HG03139 (cell line): ENCODE data around the gene ANO4.
"Not testable (repeated sequence)": the region's sequence is repeated elsewhere in the genome, so short reads cannot be mapped to it uniquely, and the experiment has no call there.

Experiments used
- ATAC-seq: cut with Tn5 transposase; IDR thresholded peaks from one replicate; pipeline ENCODE4 v1.9.1; 2021; ENCODE audit not compliant: unreplicated experiment

ANO4 gene

DNA sequence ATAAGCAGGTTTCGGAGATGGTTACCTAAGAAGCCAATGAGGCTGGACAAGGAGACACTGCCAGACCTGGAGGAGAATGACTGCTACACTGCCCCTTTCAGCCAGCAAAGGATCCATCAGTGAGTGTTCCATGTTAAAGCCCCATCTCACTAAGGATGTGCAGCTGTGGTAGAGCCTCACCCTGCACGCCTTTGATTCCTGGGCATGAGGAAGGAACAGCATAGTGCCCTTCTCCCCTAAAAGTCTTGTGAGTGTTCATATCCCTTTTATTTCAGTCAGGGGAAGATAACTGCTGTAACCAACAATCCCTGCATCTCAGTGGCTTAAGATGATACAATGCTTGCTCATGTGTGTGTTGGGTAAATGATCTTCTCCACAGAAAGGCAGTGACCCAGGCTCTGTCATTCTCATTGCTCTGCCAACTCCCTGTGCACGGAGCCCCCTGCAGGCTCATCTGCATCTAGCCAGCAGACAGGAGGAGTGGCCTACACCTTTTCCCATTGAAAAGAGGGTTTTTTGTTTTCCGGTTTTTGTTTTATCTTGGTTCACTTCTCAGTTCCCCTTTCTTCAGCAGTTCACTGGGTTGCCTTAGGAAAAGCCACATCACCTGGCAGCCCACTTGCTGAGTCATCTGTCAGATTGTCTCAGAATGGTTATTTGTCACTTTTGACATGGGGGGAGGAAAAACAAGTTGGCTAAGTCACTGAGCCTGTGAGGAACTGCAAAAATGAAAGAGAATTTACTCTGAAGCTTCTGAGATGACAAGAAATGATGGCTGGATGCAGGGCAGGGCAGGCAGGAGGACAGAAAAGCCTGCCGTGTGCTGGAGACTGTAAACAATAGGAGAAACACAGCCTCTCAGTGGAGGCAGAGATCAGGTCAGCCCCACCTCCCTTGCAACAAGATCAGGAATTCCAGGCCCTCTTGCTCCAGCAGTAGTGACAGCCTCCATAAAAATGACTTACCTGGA is 193.3 kb downstream of the ANO4 start:
- ATAC-seq, result peak; percentile 97

DNA sequence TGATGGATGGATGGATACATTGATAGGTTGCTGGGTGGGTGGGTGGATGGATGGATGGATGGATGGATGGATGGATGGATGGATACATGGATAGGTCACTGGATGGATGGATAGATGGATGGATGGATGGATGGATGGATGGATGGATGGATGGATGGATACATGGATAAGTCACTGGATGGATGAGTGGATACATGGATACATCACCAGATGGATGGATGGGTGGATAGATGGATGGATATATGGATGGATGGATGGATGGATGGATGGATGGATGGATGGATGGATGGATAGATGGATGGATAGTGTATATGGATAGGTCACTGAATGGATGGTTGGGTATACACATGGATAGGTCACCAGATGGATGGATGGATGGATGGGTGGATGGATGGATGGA is 194.9 kb downstream of the ANO4 start:
- ATAC-seq, result not testable (repeated sequence)

DNA sequence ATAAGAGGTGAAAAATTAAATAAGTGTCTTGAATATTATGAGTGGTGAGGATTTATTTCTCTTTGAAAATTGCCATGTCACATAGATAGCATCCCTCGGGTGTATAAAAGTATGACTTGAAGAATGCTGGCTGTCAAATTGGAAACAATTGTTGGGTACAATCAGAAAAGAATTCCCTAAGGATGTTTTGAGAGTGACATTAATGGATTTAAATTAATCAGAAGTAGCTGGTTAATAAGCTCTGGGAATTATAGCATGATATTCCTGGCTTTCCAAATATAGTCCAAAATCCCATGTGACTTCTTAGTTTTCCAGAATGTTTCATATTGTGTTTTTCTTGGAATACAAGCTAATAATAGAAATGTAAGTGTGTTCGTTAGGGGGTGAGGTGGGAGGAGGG is 196.5 kb downstream of the ANO4 start:
- no peak for ATAC-seq

DNA sequence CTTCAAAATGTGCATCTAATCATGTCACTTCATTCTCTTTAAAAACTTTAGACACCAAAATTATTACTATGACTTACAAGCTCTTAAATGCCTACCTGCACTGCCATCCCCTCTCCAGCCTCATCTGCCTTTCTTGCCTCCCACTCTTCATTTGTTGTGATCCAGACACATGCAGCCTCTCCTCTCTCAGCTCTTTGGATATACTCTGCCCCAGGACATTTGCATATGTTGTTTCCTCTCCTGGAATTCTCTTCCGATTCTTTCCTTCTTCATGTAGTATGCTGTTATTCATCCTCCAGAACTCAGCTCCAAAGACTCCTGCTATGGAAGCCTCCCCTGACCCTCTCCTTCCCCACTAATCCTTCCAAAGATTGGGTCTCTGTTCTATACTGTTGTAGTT is 197.6 kb downstream of the ANO4 start:
- ATAC-seq, result no peak

DNA sequence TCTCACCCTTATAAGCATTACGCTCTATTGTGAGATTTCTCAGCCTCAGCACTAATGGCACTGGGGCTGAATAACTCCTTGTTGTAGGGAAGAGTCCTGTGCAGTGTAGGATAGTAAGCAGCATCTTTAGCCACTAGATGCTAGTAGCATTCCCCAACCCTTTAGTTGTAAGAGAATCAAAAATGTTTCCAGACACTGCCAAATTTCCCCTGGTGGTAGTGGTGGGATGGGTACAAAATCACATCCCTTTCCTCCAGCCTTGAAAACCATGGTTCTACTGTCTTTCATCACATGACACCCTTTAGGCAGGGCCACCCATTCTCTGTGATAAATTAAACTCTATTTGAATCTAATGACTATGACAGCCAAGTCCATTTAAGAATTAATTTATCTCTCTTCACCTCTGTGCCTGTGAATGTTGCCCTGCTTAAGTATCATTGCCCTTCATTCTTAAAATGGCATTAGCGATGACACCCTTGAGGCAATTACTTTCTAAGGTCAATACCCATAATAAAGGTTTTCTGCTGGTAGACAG is 199.4 kb downstream of the ANO4 start:
- no peak for ATAC-seq

DNA sequence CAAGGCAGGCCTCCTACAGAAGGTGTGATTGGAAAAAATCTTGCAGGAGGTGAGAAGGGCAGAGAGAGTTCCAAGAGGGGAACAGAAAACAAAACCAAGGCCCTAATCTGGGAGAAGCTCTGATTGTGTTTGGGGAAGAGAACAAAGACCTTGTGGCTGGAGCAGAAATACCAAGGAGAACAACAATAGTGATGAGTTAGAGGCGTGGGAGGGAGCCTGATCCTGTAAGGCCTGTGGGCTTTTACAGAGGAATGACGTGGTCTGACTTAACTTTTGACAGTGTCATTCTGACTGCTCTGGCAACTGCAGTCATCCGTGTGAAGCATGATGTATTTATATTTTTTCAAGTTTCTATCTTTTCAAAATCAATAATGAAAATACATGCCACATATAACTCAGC is 200.6 kb downstream of the ANO4 start:
- ATAC-seq, result peak; percentile 41

DNA sequence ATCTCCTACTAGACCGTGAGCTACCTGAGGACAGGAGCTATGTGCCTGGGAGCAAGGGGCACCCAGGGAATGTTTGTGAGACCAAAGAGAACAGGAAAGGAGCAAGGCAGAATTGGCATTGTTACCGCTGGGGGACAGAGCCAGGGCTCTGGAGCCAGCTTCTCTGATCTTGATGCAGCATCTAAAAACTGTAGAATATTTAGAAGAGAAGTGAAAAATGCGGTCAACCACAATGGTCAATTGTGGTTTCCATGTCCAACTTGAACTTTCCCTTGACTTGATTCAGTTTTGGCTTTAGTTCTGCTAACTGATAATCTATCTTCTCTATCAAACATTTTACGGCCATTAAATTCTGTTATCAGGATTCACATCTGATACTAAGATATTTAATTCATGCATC is 201.2 kb downstream of the ANO4 start:
- peak; percentile 65 for ATAC-seq

DNA sequence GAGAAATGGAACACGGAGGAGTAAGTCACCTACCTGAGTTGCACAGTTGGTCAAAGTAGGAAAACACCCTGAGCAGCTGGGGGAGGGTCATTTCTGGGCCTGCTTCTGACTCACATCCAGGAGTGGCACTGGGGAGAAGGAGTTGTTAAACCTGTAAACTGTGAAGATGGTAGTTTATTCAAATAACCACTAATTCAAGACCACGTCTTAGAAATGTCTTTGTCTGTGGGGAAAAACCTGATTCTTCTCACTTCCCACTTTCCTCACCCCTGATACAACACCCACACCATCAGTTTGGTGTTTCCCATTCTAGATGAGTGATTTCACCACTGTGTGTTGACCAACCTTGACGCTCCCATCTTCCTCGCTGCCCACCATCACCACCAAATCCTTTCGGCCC is 207.1 kb downstream of the ANO4 start:
- ATAC-seq, result no peak

DNA sequence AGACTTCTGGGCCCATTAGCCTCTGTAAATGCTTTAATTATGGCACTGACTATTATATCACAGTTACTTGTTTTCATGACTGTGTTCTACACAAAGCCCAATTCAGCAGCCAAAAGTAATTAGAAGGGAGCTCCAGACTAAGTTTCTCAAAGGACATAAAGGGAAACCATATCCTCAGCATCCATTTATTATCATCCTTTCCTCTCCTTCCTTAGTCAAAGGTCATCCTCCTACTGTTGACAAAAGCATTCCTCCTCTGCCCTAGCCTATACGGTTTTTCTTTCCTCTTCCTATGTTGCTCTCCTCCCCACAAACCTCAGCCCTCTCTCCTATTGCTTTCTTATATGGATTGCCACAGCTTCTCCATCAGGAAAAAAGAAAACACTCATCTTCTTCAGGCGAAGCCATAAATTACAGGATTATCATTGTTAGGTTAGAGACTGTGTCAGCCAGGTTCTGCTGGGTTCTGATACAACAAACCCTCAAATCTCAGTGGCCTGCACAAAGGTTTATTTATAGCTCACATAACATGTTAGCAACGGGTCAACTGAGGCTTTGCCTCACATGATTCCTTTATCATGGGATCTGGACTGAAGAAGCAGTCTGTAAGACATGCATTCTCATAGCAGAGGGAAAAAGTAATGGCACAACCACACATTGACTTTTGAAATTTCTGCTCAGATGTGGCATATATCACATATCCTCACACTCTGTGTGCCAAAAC is 208.3 kb downstream of the ANO4 start:
- ATAC-seq, result no peak

DNA sequence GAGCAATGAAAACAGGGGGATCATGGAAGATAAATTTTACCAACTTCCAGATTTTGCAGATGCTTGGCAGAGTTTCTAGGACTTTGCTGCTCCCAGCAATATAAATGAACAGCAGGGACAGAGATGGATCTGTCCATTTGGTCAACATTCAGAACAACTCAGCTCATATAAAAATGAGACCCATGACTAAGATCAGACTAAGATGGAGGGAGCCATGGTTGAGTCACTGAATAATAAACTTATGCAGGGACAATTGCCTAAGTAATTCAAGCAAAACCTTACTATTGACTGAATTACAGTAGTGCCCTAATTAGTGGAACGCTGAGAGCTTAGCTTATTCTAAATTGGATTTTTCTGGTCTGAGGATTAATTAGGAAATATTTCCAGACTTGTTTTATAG is 210.3 kb downstream of the ANO4 start:
- no peak for ATAC-seq

DNA sequence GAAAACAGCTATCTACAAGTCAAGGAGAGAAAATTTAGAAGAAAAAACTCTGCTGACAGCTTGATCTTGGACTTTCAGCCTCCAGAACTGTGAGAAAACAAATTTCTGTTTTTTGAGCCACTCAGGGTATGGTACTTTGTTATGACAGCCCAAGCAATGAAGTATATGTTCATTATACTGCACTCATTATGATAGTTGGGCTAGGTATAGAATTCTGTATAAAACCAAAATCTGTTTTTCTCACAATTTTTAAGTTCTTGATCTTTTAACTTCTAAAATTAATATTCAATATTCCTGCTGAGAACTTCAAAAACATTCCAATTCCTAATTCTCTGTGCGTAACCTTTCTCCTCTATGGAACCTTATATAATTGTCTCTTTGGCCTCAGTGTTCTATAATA is 214.7 kb downstream of the ANO4 start:
- no peak for ATAC-seq

DNA sequence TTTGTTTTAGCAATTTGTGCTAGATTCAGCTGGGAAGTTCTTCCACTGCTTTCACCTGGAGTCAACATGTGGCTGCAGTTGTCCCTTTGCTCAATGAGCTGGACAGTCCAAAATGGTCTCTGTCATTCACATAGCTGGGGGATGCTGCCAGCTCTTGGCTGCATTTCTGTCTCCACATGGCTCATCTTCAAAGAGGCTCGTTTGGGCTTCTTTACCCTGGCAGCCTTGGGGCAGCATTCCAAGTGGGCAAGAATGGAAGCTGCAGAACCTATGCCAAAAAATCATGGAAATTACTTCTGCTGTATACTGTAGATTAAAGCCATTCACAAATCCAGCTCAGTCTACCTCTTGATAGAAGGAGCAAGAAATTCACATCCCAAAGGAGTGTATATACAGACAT is 216.3 kb downstream of the ANO4 start:
- ATAC-seq, result no peak

DNA sequence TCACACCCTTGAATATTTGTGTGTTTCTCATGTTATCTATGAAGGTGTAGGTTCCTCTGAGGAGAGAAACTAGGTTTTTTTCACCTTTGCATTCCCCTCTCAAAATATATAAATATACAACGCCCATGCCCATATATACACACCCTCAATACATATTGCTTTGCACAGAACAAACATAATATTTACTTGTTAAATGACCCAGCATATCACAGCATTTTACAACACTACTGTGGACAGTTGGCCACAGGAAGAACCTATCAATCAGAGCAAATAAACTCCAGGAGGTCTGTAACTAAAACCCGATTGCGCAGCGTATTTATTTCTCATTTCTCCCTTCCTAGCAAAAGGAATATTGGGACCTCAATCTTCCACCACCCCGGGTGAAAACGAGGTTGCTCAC is 219.4 kb downstream of the ANO4 start:
- no peak for ATAC-seq

DNA sequence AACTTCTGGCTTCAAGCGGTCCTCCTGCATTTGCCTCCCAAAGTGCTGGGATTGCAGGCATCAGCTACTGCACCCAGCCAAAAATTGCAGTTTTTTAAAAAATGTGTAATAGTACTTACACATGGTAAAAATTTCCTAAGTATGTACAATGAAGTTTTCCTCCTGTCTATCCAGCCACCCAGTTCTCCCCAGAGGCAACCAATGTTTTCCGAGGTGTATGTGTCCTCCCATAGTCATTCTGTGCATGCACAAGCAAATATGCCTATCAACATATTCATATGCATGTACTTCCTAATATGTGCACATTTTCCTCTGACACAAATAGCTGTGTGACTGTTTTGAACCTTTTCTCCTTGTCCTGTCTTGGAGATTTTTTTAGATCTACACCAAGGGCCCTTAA is 220.5 kb downstream of the ANO4 start:
- ATAC-seq, result no peak

DNA sequence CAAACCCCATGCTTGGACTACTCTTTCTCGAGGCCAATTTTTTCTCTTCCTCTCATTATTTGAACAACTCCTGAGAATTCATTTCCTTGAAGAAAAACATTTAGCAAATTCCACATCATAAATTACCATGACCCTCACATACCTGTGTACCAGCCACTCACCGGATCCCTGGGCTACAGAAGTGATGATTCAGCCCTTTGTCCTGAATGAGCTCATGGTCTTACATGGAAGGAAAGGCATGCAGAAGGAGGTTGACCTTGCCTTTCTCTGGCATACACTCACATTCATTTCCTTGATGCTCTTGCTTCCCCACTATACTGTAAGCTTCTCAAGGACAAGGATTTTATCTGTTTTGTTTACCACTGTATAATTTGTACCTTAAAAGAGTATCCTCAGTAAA is 224.0 kb downstream of the ANO4 start:
- no peak for ATAC-seq

DNA sequence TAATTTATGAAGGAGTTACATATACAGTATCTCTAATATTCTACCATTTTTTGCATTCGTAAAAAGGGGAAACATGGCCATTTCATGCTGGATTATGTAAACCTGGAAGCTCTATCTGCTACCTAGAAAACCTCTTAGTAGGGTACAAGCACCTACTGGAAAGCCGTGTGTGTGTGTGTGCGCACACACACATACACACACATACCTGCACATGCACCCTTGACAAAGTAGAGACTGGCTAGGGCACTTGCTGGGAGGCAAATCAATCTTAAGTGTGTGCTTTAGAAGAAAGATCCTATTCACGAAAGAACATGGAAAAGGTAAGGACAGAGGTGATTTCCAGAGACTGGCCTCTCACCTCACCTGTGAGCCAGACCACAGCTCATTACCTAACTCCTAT is 224.6 kb downstream of the ANO4 start:
- ATAC-seq, result no peak

DNA sequence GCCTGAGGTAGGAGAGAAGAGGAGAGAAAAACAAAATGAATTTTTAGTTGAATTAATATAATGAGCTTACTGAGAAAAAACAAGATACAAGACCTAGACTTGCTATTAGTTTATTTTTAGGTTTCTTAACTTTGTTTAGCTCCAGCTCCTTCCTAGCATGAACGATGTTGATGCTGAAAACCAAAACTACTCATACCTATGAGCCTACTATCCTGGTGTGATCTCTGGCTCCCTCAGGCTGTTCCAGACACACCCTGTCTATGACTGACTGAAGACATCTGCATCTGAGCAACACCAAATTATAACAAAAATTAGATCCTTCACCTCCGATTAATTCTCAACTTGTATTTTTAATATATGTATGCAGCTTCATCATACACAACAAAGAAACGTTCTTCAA is 225.1 kb downstream of the ANO4 start:
- ATAC-seq, result no peak

DNA sequence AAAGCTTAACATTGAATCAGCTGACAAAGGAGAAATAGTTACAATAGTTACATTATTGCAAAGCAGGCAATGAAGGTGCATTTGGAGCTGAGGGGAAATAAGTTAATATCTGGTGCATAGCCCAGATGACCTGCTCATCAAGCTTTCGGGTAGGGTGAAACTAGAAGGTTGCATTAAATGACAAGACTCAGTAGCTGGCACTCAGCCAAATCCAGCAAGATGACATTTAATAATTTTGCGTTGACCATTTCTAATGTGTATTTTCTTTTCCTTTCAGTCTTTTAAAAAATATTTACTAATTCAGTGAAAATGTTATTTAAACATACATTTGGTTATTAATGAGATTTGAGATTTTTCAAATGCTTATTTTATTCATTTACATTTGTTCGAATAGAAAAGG is 226.9 kb downstream of the ANO4 start:
- no peak for ATAC-seq

DNA sequence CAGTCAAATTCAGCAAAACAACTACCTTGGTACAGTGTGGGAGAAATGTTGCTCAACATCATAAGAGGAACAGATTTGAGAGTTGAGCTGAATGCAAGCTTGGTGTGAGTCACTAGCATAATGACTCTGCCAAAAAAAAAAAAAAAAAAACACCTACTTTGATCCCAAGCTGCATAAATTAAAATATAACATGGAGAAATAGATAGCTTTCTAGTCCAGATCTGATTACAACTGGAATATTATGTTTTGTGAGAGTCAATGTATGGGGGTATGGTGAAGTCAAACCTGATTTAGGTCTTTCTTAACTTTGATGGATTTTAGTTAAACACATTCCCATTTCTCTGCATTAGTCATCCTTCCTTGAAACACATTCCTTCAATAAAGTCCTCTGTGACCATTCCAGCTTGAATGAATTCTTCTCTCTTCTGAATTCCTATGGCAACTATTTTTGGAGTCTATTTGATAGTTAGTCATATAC is 227.4 kb downstream of the ANO4 start:
- no peak for ATAC-seq

DNA sequence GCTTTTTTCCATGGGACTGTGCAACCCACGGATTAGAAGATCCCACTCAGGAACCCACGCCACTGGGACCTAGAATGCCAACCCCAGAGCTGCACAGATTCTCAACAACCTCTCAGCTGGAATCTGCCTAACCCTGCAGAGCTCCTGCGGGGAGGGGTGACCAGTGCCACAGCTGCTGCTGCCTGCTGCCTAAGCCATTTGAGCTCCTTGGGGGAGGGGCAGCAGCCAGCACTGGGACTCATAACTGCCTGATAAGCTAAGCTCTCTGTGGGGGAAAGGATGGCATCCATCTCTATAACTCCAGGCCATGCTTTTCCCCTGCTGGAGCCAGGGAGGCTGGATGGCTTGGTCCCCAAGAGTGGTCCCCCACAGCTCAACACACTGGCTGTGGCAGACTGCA is 232.6 kb downstream of the ANO4 start:
- no peak for ATAC-seq

DNA sequence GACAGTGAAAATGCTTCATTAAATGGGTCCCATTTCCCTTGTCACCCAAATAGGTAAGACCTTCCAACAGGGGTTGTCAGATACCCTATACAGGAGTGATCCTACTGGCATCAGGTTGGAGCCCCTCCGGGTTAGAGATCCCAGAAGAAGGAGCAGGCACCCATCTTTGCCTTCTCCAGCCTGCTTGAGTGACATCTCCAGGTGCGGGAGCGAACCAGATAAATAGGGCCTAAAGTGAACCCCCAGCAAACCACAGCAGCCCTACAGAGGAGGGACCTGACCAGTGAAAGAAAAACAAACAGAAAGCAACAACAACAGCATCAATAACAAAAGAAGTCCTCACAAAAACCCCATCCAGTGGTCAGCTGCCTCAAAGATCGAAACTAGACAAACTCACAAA is 233.2 kb downstream of the ANO4 start:
- ATAC-seq, result no peak

DNA sequence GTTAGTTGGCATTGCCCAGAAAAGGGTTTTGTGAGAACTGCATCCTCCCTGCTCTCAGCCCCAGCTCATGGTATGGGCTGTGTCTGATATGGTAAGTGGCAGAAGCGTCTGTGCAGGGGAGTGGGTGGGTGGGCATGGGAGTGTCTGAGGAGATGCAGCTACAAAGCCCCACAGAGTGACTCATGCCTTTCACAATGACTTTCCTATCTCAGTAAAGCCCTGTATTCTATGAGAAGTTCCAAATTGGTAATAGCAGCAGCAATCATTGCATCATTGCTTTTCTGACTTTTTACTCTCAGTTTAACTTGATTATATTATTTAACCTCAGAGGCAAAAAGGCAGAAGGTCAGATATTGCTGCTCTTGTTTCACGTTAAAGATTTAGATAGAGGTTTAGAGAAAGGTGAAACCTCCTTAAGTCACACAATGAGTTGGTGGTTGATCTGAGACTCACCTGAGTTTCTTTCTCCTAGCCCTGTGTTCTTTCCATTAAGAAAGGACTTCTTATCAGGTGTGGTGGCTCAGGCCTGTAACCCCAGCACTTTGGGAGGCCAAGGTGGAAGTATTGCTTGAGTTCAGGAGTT is 243.8 kb downstream of the ANO4 start:
- no peak for ATAC-seq
